AML-193 (cell line): ENCODE results near the gene NOTCH2.
A peak's percentile ranks its signal among the peaks of the same experiment; 100 is the strongest.

Source experiments
- DNase-seq, 2 experiments: peaks; one replicate each; lab custom pipeline; 2025; lab: John Stamatoyannopoulos, UW

The NOTCH2 gene

DNA sequence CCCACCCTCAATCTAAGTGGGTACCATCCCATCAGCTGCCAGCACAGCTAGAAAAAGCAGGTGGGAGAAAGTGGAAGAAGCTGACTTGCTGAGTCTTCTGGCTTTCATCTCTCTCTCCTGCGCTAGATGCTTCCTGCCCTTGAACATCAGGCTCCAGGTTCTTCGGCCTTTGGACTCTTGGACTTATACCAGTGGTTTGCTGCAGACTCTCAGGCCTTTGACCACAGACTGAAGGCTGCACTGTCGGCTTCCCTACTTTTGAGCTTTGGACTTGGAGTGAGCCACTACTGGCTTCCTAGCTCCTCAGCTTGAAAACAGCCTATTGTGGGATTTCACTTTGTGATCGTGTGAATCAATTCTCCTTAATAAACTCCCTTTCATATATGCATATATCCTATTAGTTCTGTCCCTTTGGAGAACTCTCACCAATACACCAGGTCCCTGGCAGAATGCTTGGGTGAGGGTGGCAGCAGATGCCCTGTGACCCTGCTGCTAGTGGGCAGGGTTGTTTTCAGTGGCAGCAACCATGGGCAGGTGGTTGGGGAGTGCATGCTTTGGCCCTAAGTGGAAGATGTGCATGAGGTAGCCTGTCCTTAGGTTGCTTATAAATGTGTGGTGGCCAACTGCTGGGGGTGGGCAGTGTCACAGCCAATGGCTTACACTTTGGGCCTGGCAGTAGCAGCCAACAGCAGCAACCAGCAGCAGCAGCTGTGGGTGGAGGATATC, 162.4 kb downstream of the NOTCH2 start:
- no peak for DNase-seq

DNA sequence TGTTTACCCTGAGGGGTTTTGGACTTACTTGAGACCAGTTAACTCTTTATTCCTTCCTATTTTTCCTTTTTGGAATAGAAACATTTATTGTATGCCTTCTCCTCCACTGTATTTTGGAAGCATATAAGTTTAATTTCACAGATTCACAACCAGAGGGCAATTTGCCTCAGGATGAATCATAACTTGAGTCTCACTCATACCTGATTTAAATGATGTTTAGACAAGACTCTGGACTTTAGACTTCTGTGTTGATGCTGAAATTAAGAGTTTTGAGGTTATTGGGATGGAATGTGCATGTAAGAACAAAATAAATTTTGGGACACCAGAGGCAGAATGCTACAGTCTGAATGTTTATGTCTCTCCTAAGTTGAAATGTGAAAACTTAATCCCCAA, 166.0 kb downstream of the NOTCH2 start:
- DNase-seq: no peak

DNA sequence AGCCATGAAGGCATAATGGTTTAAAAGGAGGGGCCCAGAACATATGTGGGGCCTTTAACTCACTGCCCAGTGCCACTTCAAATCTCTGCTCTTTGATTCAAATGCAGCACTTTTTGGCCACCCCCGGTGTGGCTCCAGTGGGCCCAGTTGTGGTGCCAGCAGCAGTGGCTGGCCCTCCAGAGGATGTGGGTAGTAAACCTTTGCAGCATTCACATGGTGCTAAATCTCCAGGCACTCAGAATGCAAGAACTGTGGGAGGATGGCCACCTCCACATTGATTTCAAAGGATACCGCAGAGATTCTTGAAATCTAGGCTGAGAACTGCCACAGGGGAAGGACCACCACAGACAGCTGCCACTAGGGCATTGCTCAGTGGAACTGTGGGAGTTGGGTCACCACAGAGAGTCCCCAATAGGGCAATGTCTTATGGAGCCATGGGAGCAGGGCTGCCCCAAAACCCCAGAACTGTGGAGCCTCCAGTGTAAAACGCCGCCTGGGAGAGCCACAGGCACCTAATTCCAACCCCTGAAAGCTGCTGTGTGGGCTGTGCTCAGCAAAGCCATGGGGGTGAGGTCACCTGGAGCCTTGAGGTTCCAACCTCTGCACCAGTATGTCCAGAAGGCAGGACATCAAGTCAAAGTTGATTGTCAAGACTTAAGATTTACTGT, 166.6 kb downstream of the NOTCH2 start:
- no peak for DNase-seq

DNA sequence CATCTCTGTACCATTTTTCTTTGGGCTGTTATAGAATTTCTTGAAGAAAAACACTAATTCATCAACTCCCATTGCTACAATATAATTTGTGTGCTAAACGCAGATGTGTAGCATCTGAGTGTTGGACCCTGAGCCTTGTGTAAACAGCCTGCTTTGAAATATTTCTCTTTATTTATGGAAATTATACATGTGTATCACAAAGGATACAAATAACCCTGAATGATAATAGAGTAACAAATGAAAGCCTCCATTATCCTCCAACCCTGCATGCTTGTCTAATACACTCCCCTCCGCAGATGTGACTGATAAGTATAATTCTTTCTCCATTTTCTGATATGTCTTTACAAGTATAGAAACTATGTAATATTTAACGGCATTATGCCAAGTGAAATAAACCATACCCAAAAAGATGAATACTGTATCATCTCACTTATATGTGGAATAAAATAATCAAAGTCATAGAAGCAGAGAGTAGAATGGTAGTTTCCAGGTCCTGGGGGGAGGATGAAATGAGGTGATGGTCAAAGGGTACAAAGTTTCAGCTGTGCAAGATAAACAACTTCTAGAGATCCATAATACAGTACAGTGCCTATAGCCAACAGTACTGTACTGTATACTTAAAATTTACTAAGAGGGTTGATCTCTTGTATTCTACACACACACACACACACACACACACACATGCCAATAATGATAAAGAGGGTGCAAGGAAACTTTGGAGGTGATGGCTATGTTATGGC, 170.3 kb downstream of the NOTCH2 start:
- DNase-seq: no peak

DNA sequence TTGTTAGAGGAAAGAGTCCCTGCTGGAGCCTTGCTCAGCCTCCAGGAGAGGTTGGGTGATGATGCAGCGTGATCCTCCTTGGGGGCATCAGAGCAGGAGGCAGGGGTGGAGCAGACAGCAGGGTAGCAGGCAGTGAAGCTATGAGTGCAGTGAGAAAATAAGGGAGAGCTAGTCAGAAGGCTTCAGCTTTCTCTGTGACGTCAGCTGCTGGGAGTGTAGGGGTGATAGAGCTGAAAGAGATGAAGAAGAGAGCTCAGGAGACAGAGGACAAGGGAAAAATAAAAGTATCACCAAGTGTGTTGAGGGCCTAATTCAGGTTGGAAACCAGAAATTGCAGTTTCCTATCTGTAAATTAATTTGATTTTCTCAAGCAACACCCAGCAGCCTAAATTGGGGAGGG, 170.9 kb downstream of the NOTCH2 start:
- DNase-seq: no peak

DNA sequence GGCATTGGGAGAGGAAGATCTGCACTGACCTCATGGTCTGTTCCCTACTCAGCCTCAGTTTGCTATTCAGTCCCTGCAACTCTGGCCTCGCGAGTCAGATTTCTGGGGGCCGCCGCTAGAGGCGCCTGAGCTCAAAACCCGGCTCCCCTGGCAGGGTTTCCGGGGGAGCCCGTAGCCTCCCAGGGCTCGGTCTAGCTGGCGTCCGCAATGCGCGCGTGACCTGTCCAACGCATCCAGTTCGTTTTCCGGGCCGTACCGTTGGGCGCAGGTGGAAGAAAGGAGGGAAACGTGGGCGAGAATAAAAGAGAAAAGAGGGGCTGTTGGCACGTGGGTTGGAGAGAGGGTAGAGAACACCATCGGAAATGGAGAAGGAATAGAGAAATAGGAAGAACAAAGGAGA, 173.2 kb downstream of the NOTCH2 start, which contains the start of gene ADAM30:
Gene ADAM30 (minus strand): TSS at position 213 of the 400 bp plus-strand sequence. CDS start 179 bp downstream, at position 34.
- no peak for DNase-seq

DNA sequence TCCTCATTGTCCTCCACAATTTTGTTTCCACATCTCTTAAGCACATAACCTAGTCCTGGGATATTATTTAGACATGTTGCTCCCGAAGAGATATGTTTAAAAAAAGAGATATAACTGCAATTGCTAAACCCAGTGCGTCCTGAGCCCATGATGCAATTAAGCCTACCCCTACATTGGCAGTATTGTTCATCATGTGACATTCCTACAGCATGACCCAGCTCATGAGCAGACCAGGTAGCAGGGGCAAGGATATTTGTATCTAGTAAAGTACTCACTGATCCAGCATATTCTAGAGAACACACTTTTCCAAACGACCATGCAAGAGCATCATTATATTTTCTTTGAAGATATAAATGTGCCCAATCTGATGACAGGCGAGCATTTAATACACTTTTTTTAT, 174.4 kb downstream of the NOTCH2 start:
- no peak for DNase-seq

DNA sequence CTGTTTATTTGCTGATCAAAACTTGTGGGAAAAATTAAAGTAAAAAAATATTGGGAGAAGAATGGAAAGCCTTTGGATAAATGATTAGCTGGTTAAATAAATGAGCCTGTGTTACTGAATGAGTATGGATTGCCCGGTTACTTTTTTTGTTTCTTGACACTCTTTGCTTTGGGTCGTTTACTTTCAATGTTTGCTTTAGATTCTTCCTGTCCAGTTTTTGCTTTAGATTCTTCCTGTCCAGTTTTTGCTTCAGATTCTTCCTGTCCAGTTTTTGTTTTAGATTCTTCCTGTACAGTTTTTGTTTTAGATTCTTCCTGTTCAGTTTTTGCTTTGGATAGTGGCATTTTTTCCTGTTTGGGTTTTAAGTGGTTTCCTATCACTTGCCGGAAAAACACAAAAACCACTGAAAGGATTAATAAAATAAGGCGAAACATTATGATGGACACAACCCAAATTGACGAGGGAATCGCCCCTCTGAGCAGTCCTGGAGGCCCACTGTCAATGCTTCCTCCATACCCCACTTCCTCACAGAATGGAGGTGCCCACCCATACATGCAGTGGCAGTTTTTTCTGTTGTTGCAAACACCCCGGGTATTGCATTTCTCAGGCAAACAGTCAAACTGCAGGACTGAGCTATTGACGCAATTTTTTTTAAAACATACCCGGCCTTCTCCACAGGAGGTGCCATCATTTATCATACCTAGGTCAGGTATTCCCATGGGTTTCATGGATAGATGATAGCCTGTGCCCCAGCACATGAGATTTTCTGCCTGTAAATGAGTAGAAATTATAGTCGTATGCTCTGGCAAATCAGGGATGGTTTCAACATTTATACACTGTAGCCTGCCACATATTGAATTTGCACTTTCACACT, 175.4 kb downstream of the NOTCH2 start:
- DNase-seq: no peak

DNA sequence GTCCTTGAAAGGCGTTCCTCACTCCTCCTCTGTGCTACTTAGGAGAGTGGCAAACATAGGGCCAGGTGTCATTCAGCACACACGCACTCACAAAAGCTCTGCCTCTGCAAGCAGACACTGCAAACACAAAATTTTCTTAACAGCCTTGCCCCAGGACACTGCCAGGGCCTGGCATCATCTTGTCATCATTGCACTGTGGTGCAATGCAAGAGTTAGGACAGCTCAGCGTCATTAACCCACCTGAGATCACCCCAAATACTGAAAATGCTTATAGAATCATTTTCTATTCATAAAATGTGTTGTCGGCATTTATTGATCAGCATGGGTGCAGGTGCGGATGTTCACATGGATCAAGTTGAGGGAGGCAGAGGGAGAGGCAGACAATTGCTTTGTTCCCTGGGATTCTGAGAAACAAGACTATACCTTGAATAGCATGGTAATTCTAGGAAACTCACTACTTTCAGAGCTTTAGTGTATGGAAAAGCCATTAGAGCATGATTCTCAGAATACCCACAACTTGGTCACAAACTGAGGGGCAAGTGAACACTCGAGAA, 176.1 kb downstream of the NOTCH2 start:
- no peak for DNase-seq

DNA sequence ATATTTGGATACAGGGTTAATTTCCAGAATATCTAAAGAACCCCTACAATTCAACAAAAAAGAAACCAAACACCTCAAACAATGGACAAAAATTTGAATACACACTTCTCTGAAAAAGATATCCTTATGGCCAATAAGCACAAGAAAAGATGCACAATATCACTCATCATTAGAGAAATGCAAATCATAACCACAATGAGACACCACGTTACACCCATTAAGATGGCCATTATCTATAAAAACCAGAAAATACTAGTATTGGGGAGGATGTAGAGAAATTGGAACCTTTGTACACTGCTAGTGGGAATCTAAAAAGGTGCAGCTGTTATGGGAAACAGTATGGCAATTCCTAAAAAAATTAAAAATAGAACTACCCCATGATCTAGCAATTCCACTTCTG, 178.1 kb downstream of the NOTCH2 start:
- DNase-seq: no peak

DNA sequence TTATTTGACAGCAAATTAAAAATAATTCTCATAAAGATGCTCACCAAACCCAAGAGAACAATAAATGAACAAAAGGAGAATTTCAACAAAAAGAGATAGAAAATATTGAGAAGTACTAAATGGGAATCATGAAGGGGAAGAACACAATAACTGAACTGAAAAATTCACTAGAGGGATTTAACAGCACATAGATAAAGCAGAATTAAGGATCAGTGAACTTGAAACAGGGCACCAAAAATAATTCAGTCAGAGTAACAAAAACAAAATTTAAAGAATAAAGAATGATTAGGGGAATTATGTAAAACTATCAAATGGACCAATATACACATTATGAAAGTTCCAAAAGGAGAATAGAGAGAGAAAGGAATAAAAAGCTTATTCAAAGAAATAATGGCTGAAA, 181.0 kb downstream of the NOTCH2 start:
- DNase-seq: no peak

DNA sequence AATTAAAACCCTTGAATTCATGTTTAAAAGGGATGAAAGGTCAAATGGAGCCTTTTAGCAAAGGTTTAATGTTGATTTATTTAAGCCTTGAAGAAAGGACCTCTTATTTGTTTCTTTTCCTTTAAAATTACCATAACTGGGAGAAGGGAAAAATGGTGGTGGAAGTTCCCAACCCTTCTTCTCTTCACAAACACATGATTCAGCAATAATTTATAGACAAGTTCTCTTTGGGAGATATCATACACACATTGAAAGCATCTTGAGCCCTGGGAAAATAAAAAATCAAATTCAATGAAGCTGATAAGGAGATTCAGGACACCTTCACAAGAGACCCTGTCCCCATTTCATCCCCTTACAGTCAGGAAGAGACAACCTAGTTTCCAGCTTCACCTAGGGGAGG, 182.0 kb downstream of the NOTCH2 start:
- no peak for DNase-seq

DNA sequence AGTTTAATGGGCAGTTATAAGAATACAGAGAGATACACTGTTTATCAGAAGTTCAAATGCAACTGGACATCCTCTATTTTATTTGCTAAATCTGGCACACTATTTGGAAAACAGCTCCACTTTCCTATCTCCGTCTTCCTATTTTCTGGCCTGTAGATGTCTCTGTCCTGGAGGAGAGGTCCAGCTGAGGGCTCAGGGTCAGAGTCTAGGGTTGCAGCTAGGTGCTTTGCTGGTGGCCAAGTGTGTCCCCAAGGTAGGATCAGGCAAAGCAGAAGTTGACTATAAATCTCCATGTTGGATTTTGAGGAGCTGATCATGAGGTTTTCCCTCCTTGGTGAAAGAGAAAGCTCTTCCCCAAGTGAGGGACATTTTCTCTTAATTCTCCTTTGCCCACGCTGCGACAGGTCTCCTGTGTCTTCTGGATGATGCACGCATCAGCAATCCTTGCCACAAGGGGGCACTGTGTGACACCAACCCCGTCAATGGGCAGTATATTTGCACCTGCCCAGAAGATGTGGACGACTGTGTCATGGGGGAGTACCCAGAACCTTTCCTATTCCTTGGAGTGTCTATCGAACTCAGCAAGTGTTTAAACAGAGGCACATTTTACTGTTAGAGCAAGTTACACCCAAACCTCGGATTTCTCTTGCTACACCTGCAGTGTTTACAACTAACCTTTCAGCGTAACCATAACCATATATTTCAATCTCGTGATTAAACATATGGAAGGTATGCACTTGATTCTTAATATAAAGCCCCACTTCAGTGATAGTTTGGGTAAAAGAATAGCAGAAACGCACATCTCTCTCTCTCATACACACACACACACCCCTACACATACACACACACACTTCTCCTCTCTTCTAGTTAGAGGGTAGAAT, 183.3 kb downstream of the NOTCH2 start:
- DNase-seq: peak in 1 of 2 experiments; percentile 31

DNA sequence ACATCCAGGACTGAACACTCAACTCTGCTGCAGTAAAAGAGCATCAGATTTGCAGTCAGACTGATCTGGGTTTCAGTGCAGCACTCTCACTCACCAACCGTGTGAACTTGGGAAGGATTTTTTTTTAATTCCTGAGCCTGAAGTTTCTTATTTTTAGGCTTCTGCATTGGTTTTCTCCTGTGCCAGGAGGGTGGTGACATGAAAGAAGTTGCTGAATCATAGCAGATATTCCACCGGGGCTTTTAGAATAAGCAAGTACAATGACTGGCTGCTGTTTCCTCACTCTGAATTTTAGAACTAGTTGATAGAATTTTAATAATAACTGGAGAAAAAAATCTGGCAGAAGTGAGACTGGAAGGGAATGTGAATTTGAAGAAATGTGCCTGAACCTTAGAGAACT, 184.8 kb downstream of the NOTCH2 start:
- no peak for DNase-seq

DNA sequence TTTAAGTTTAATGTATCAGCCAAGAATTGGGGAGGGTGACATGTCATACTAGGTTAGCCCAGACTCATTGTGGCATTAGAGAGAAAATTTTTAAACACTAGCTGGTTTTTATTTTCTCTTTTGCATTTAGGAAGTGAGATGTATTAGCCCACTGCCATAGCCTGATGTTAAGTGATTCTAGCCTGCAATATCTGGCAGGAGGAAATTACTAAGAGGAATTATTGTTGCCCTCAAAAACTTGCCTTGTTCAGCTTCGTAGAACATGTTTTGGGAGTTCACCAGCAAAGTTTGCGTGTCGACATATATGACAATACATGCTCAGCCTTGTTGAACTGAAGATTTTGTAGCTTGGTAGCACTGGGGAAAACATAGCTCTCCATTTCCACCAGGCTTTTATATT, 185.6 kb downstream of the NOTCH2 start:
- DNase-seq: no peak

DNA sequence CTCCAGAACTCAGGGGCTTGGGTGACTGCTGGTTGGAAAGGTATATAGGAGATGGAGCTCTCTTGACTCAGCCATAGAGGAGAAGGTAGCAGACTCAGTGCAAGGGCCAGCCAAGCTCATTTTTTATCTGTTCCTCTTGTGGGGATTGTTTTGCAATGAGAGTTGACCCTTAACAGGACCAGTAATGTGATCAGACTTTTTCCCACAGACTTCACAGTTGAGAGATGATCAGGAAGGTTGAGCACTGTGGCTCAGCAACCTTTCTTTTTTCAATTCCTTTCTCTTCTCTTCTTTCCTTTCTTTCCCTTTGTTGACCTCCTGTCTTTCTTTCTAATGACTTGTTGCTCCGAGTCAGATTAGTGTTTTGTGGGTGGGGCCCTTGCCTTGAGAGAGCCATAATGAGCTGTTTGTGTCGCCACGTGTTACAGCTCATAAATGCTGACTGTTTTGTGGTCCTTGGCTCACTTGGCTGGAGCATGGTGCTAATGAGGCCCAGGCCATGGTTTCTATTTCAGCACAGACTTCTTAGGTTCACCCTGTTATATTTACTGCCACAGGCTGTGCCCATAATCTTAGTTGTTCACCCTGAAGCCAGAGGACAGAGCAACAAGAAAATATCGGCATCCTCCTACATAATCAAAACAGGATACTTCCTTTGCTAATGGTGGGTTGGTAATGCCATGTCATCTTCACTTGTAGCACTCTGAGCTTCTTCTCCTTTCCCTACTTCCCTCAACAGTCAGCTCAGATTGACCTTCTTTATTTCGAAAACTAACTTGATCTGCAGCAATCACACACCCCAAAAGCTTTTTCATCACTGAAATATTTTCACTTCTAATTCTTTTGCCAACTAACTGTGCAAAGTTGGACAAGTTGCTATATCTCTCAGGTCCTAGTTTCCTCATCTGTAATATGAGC, 187.1 kb downstream of the NOTCH2 start:
- DNase-seq: peak; percentile 31 to 32

DNA sequence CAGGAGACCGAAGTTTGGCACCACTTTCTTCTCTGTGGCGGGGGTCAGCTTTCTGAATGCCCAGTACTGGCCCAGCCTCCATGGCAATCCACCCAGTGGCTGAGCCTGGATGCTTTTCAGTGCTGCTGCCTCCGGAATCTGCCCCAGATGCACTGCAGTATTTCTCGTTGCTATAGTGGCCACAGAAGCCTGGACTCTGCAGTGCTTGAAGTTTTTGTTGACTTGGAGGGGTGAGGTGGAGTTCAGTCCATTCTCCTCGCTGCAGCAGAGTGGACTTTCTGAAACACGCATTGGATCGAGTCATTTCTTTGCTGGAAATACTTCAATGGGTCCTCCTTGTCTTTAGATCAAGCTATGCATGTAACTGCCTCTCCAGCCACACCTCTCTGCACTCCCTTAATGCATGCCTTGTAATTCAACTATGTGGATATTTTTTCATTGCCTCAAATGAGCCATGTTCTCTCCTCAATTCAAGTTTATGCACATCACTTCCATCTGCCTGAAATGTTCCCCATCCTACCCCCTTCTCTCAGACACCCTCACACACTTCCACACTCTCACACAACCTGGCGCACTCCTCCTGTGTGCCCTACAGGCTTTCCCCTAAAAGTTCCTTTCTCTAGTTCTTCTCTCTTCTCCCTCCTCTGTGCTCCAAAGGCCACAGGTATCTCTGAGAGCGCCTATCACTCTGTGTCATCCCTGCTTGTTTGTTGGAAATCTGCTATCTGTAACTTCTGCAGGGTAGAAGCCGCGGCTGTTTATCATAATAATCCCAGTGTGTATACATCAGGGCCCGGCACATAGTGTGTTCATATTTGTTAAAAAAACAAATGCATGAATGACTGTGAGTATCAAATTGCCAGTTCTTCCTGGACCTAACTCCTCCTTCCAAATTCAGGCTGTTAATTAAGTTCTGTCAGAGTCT, 189.7 kb downstream of the NOTCH2 start:
- DNase-seq: no peak

DNA sequence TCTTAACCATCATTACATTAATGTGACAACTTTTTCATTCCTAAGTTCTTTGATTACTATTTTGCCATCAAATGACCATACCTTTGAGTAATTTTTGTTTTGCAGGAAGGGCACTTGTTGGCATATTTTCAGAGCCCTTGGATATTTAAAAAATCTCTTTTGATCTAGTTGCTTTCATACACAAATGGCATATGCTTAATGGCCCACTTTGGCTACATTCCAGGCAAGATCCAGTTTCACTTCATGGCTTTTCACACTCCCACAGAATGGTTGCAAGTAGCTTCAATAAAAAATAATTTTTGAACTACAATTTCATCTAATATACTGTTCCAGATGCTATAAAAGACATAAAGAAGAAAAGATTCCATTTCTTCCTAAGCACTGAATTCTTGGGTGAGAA, 191.3 kb downstream of the NOTCH2 start:
- DNase-seq: no peak

DNA sequence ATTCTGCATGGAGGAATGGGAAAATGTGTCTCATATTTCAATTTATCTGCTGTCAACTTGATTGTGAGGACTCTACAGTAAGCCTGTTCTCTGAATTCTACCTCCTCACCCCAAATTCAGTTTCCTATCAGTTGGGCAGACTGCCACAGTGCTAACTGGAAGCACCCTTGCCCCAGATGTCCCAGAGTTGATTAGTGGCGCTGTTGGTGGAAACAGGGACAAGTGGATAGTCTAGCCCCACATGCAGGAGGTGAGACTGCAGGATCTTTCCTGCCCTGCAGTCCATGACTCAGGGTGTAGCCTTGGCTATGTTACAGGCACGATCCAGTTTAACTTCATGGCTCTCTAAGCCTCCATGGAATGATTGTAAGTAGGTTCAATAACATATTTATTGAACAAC, 195.3 kb downstream of the NOTCH2 start:
- no peak for DNase-seq
